ENCODE data around the gene BLOC1S5. TPM values are rescaled to one million over a fixed set of nuclear protein-coding genes. Genes with fewer than 3 reads are reported as not detected.
"Not testable (repeated sequence)": the region's sequence is repeated elsewhere in the genome, so short reads cannot be mapped to it uniquely, and the experiment has no call there.

Gene BLOC1S5
- total RNA-seq, 1 donor from 2014 or later: 8.3 TPM

- H3K27ac Mint-ChIP-seq (ENCODE audit: unreplicated experiment): no peak overlapping the region
- H3K9me3 Mint-ChIP-seq (ENCODE audit: unreplicated experiment): no peaks in the 10 kb centered on the region
- no peaks in the 10 kb centered on the region for H3K4me1 Mint-ChIP-seq (ENCODE audit: low read depth, unreplicated experiment)
- no peak overlapping the region for H3K4me3 Mint-ChIP-seq (ENCODE audit: unreplicated experiment)
- no peaks in the 10 kb centered on the region for H3K27me3 Mint-ChIP-seq (ENCODE audit: unreplicated experiment)
- TF ChIP-seq CTCF (IDR thresholded peaks at IDR 0.05; ENCODE audit: partially characterized antibody, unreplicated experiment): no peak
- no peaks in the 10 kb centered on the region for H3K36me3 Mint-ChIP-seq (ENCODE audit: unreplicated experiment)
- DNase-seq: no peak
Measured at GRCh38 chr6:8057263-8057662, 6.9 kb downstream of the BLOC1S5 start.

GRCh38 chr6:8054276-8054675, 9.9 kb downstream of the BLOC1S5 start:
- TF ChIP-seq CTCF (IDR thresholded peaks at IDR 0.05; ENCODE audit: partially characterized antibody, unreplicated experiment): no peak
- H3K9me3 Mint-ChIP-seq (ENCODE audit: unreplicated experiment): no peaks in the 10 kb centered on the region
- no peaks in the 10 kb centered on the region for H3K27me3 Mint-ChIP-seq (ENCODE audit: unreplicated experiment)
- DNase-seq: no peak
- H3K4me3 Mint-ChIP-seq (ENCODE audit: unreplicated experiment): no peak overlapping the region
- H3K36me3 Mint-ChIP-seq (ENCODE audit: unreplicated experiment): no peaks in the 10 kb centered on the region
- H3K4me1 Mint-ChIP-seq (ENCODE audit: low read depth, unreplicated experiment): no peaks in the 10 kb centered on the region
- H3K27ac Mint-ChIP-seq (ENCODE audit: unreplicated experiment): no peak overlapping the region

GRCh38 chr6:8047541-8048292, 16.5 kb downstream of the BLOC1S5 start:
- Mint-ChIP-seq H3K27me3 (ENCODE audit: unreplicated experiment) (no peaks in the 10 kb centered on the region), H3K27ac (ENCODE audit: unreplicated experiment) (no peak overlapping the region), H3K9me3 (ENCODE audit: unreplicated experiment) (no peaks in the 10 kb centered on the region), H3K4me1 (ENCODE audit: low read depth, unreplicated experiment) (no peaks in the 10 kb centered on the region), H3K4me3 (ENCODE audit: unreplicated experiment) (no peak overlapping the region), H3K36me3 (ENCODE audit: unreplicated experiment) (peaks cover 13% of the 10 kb centered on the region)
- no peak for DNase-seq
- TF ChIP-seq CTCF (IDR thresholded peaks at IDR 0.05; ENCODE audit: partially characterized antibody, unreplicated experiment): no peak

- H3K36me3 Mint-ChIP-seq (ENCODE audit: unreplicated experiment): peaks cover 13% of the 10 kb centered on the region
- not testable (repeated sequence) for H3K9me3 Mint-ChIP-seq (ENCODE audit: unreplicated experiment); H3K27ac Mint-ChIP-seq (ENCODE audit: unreplicated experiment); H3K4me3 Mint-ChIP-seq (ENCODE audit: unreplicated experiment); H3K27me3 Mint-ChIP-seq (ENCODE audit: unreplicated experiment); H3K4me1 Mint-ChIP-seq (ENCODE audit: low read depth, unreplicated experiment); DNase-seq
Measured at GRCh38 chr6:8045769-8046168, 18.4 kb downstream of the BLOC1S5 start.

- Mint-ChIP-seq H3K4me3 (ENCODE audit: unreplicated experiment) (no peak overlapping the region), H3K9me3 (ENCODE audit: unreplicated experiment) (no peaks in the 10 kb centered on the region), H3K27me3 (ENCODE audit: unreplicated experiment) (no peaks in the 10 kb centered on the region), H3K27ac (ENCODE audit: unreplicated experiment) (no peak overlapping the region), H3K4me1 (ENCODE audit: low read depth, unreplicated experiment) (no peaks in the 10 kb centered on the region), H3K36me3 (ENCODE audit: unreplicated experiment) (peaks cover 13% of the 10 kb centered on the region)
- no peak for DNase-seq
- no peak for TF ChIP-seq CTCF (IDR thresholded peaks at IDR 0.05; ENCODE audit: partially characterized antibody, unreplicated experiment)
Measured at GRCh38 chr6:8043221-8043620, 21.0 kb downstream of the BLOC1S5 start.
